Left colon (tissue), 2 donors: ENCODE data around the gene LBHD2. TPM values are rescaled to one million over a fixed set of nuclear protein-coding genes. Genes with fewer than 3 reads are reported as not detected.

Source experiments
- ATAC-seq: fragments of 200-7000 bp; cut with Tn5 transposase; one replicate; pipeline ENCODE4 v1.9.1; 2020; ENCODE audit warnings: mild to moderate bottlenecking, moderate library complexity
- DNase-seq, 2 donors: peaks; one replicate each; pipeline ENCODE4 v3.0.0-alpha.2; 2020
- intact Hi-C, 2 donors: fragments of 100-400 bp; cut with DNase I in 1 of 2; cut with micrococcal nuclease in 1 of 2; formaldehyde crosslinking; loops; one replicate each; pipeline versions ENCODE4 v1.11.2 to v1.14.0; 2022; cut with DNase I, micrococcal nuclease
- total RNA-seq, 2 donors: library from RNA; stranded (reverse); fragmentation: NEBNext Ultra II Directional; extraction: Animal tissue kit (Norgen Biotek cat#: 25700); gene quantifications; one replicate each; pipeline ENCODE4 v1.2.1, GENCODE V29; 2021
- donor health status: DM: no; HTN: no; CAD: no.
- donor health status: DM: yes; HTN: yes; CAD: no.

LBHD2 gene
- total RNA-seq, 2 donors from 2014 or later: not detected

GRCh38 chr14:103100281-103101121, 16.5 kb downstream of the LBHD2 start:
- intact Hi-C loops: loop anchor here (10.0 kb wide), 2 partner anchors 84 to 194 kb away; no protein-coding TSS in a partner anchor
- DNase-seq (no peak), ATAC-seq (no peak)

GRCh38 chr14:103101257-103101962, 17.4 kb downstream of the LBHD2 start:
- intact Hi-C loops: loop anchor here (10.0 kb wide), 2 partner anchors 83 to 193 kb away; no protein-coding TSS in a partner anchor
- DNase-seq (no peak), ATAC-seq (no peak)

- DNase-seq (no peak), ATAC-seq (no peak)
- intact Hi-C loops: loop anchor here (10.0 kb wide), 2 partner anchors 83 to 193 kb away; no protein-coding TSS in a partner anchor
These were observed 18.1 kb downstream of the LBHD2 start for GRCh38 chr14:103101963-103102688.

- intact Hi-C loops: loop anchor here (10.0 kb wide), 2 partner anchors 82 to 192 kb away; no protein-coding TSS in a partner anchor
- DNase-seq (no peak), ATAC-seq (no peak)
These were observed 18.8 kb downstream of the LBHD2 start for GRCh38 chr14:103102689-103103260.

- DNase-seq (peak; percentile 86 to 87), ATAC-seq (peak; percentile 76)
- intact Hi-C loops: loop anchor here (10.0 kb wide), 2 partner anchors 81 to 191 kb away; no protein-coding TSS in a partner anchor
These were observed 19.7 kb downstream of the LBHD2 start for GRCh38 chr14:103103461-103104388.

- ATAC-seq (no peak), DNase-seq (no peak)
- intact Hi-C loops: loop anchor here (10.0 kb wide), 2 partner anchors 80 to 190 kb away; no protein-coding TSS in a partner anchor
These were observed 20.3 kb downstream of the LBHD2 start for GRCh38 chr14:103104389-103104653.

- intact Hi-C loops: loop anchor here (5.0 to 10.0 kb wide), 3 partner anchors 80 to 190 kb away; no protein-coding TSS in a partner anchor
- DNase-seq: peak in 1 of 2 donors; percentile 79
- peak; percentile 75 for ATAC-seq
These were observed 20.8 kb downstream of the LBHD2 start for GRCh38 chr14:103104654-103105452.

GRCh38 chr14:103105580-103106150, 21.7 kb downstream of the LBHD2 start:
- DNase-seq (peak in 1 of 2 donors; percentile 63), ATAC-seq (peak; percentile 24)
- intact Hi-C loops: loop anchor here (5.0 to 10.0 kb wide), 3 partner anchors 79 to 189 kb away; no protein-coding TSS in a partner anchor

GRCh38 chr14:103107455-103107854, 23.4 kb downstream of the LBHD2 start:
- no peak for DNase-seq
- no peak for ATAC-seq
- intact Hi-C loops: loop anchor here (5.0 to 10.0 kb wide), 3 partner anchors 77 to 187 kb away; no protein-coding TSS in a partner anchor

- intact Hi-C loops: loop anchor here (5.0 to 10.0 kb wide), 3 partner anchors 77 to 187 kb away; no protein-coding TSS in a partner anchor
- no peak for DNase-seq
- ATAC-seq: no peak
These were observed 24.1 kb downstream of the LBHD2 start for GRCh38 chr14:103107941-103108748.

GRCh38 chr14:103108749-103109207, 24.8 kb downstream of the LBHD2 start:
- no peak for ATAC-seq
- DNase-seq: peak in 1 of 2 donors; percentile 68
- intact Hi-C loops: loop anchor here (5.0 to 10.0 kb wide), 3 partner anchors 76 to 186 kb away; no protein-coding TSS in a partner anchor

- DNase-seq (peak in 1 of 2 donors; percentile 36), ATAC-seq (no peak)
- intact Hi-C loops: loop anchor here (5.0 to 10.0 kb wide), 3 partner anchors 75 to 185 kb away; no protein-coding TSS in a partner anchor
These were observed 25.8 kb downstream of the LBHD2 start for GRCh38 chr14:103109535-103110441.

GRCh38 chr14:103110681-103111231, 26.7 kb downstream of the LBHD2 start:
- intact Hi-C loops: no loop called here
- ATAC-seq (no peak), DNase-seq (no peak)
